HG03432 (cell line): ENCODE data around the gene GBA3.

Experiments
- ATAC-seq: cut with Tn5 transposase; IDR thresholded peaks from one replicate; pipeline ENCODE4 v1.9.1; 2021; ENCODE audit warnings: mild to moderate bottlenecking, moderate library complexity; ENCODE audit not compliant: unreplicated experiment

The GBA3 gene

DNA sequence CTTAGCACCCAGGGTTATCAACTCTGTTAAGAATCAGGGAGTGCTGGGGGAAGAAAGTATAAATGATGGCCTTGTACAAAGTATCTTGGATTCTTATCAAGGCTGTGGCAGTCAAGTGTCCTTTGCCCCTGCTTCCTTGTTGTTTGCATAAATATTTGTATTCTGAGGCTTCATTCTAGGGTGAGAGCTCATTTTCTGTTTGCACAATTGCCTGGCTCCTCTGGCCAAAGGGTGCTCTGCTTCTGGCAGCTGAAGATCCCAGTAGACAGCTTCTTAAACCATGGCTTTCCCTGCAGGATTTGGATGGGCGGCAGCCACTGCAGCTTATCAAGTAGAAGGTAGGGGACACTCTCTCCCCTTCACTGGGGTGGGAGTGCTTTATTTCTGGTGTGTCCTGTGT is at the start of gene GBA3:
Gene GBA3 (plus strand): TSS at position 202 of the 400 bp plus-strand sequence.
- ATAC-seq = no peak

DNA sequence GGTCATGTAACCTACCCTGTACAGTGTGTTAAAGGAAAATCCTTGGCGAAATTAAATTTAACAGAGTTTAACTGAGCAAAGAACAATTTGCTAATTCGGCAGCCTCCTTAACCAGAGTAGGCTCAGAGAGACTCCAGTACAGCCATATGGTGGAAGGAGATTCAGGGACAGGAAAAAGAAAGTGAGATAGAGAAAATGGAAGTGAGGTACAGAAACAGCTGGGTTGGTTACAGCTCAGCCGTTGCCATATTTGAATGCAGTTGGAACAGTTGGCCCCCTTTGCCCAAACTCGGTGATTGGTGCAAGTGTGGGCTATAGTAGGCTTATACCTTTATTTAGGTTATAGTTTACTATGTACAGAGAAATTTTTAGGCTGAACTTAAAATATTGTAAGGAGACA is 48.8 kb upstream of the GBA3 start:
- no peak for ATAC-seq

DNA sequence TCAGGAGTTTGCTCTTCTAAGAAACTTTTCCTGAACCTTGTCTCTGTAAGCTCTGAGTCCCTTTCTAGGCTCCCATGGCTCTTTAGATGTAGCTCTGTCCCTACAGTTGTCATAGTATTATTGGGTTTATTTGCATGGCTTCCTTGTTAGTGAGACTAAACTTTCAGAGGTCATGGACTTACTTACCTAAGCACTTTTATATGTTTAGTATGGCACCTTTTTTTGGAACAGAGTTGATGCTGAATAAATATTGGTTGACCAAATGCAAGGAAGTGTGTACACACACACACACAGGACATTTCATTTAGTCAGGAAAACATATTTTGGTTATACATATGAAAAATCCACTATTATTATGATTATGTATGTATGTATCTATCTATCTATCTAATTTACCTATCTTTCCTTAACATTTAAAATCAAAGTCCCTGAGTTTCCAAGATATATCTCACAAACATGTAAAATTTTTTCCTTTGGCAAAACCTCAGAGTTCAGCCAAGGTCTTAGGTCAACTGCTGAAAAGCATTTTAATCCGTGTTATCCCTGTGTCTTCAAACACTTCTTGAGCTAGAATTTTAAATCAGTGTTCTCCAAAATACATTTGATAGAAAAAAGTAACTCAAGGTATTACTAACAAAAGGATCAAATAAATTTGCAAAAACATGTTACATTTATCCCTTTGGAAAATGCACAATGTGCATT is 47.1 kb upstream of the GBA3 start:
- no peak for ATAC-seq

DNA sequence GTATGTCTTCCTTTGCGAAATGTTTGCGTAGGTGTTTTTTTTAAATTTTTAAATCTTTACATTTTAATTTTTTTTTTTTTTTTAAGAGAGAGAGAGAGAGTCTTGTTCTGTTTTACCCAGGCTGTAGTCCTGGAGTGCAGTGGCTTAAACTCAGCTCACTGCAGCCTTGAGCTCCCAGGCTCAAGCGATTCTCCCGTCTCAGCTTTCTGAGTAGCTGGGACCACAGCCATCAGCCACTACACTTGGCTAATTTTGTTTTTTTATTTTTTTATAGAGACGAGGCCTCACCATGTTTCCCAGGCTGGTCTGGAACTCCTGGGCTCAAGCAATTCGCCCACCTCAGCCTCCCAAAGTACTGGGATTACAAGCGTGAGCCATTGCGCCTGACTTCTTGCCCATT is 43.7 kb upstream of the GBA3 start:
- ATAC-seq = no peak

DNA sequence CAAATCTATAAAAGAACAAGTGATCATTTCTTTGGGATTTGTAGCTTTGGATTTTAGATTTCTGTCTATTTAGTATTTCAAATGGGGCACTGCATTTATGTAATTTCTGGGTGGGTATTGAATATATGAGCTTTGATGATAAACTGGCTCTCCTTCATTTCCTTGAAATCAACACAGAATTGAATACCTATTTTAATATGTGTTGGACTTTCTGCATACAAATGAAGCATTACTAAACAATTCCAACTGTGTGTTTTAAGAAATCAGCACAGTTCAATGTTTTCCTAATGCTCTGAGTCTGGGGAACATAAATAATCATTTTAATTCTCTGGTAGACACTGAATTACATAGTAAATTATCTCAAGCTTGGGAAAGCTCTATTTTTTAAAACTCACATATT is 42.0 kb upstream of the GBA3 start:
- no peak for ATAC-seq

DNA sequence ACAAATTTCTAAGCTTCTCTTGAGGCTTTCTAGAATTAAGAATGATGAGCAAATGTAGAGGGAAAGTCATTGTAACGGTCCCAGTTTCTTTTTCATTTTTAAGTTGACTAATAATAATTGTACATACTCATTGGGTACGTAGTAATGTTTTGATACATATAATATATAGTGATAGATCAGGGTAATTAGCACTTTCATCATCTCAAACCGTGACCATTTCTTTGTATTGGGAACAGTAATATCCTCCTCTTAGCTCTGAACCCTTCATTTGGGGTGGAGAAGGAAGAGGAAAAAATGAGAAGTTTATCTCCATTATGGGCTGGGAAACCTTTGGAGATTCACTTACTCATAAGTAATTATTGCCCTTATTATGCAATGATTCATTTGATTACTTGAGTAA is 39.0 kb upstream of the GBA3 start:
- no peak for ATAC-seq

DNA sequence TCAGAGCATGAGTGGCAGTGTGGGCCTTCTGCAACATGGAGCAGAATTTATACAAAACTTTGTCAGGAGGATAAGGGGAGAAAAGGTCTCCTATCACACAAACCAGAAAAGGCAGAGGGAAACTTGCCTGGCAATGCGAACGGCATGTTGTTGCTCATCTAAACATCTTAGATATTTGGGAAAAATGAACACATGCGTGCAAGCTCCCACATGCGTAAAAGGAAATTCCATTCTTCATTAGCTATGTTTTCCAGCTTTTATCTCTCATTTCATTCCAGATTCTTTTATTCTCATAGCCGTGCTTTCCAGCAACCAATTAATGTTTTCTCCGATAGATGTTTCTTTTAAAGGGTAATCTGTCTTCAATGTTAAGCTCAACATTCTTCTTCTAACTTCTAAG is 31.3 kb upstream of the GBA3 start:
- ATAC-seq = no peak

DNA sequence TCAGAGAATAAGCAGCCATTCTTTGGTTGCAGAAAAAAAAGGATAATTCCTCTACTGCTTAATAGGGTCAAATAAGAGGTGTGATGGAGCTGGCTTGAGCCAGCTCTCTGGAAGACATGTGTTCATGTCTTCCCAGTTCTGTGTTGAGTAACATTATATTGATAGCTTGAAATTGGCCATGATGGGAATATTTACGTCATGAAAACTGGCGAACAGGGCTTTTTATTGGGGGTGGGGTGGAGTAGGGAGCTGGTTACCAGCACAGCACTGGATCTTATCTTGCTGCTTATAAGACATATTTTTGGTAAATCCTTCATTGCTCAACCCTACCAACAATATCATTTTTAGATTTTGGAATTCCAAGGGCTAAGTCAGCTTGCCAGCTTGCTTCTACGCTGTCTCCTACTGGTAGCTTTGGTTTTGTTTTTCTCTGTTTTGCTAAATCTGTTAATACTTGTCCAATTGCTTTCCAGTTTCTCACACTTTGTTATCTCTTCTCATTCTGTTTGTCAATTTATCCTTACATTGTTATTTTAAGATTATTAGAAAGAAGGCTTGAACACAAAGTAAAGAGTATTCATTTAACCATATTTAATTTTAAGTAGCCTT is 25.3 kb upstream of the GBA3 start:
- ATAC-seq = no peak

DNA sequence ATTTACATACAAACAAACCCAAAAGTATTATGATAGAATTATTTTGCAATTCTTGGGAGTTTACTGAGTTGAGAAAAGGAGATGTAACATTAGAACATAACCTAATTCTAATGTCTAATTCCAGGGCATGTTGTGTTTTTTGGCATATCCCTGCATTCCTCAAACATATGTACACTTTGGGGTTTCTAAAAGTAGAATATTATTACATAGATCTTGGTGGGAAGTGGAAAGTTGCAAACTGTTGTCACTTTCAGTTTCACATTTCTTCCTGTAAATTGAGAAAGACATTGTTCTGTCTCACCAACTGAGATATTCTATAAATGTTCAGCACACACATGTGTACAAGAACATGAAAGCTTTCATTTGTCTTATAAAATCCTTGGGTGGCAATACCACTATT is 24.4 kb upstream of the GBA3 start:
- no peak for ATAC-seq

DNA sequence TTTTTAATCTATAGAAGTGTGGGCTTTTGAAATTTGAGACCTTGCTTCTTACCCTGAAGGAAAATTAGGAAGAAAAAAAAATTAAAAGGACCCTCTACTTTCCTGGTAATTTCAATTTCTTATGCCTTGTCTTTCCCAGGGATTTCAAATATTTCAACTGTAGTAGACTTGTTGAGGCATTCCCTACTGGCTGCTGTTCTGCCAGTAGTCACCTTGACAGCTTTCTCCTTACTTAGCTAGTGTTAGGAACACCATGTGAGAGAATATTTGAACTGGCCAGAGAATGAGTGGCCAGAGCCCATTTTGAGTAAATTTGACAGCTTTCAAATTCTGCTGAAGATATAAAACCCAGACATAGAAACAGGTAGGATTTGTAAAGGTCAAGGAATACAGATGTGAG is 24.0 kb upstream of the GBA3 start:
- no peak for ATAC-seq

DNA sequence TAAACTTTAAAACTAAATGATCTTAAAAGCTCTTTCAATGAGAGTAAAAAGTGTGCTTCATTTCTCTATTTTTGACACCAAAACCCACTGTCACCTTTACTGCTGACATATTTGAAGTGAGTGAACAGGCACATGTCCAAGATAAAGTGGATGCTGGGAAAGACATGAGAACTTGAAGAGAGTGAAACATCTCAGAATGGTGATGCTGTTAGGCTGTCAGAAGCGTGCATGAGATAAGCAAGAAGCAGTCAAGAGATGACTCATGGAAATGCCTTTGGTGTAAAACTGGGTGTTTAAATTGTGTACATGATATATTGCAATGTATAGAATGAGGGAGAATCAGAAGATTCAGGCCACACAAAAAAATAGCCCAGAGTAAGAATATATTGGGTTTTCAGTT is 21.8 kb upstream of the GBA3 start:
- ATAC-seq = no peak

DNA sequence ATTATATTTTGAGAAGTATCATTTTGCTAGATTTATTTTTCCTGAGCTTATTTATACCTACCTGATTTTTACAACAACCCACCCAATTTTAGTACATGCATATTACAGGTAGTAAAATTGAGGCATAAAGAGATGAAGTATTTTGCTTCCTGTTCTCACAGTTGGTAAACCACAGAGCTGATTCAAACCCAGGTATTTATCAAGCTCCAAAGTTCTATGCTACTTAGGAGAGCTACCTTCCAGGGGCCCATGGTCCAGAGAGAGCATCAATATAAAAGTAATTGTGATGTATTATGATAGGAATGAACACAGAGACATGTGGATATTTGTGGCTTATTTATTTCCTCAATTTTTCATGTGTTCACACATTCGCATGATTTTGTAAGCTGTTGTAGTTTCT is 20.2 kb upstream of the GBA3 start:
- no peak for ATAC-seq

DNA sequence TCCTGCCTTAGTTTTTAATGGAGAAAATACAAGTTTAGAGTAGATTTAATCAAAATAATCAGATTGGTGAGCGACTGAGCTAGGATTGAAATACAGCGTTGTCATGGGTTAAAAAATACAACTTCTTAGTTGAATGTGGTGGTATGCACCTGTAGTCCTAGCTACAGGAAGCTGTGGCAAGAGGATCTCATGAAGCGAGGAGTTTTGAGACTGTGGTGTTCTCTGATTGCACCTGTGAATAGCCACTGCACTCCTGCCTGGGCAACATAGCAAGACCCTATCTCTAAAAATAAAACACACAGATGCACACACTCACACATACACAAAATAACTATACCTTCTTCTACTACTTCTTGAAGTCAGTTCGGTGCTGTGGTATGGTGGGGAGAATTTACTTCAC is 19.8 kb upstream of the GBA3 start:
- ATAC-seq = no peak

DNA sequence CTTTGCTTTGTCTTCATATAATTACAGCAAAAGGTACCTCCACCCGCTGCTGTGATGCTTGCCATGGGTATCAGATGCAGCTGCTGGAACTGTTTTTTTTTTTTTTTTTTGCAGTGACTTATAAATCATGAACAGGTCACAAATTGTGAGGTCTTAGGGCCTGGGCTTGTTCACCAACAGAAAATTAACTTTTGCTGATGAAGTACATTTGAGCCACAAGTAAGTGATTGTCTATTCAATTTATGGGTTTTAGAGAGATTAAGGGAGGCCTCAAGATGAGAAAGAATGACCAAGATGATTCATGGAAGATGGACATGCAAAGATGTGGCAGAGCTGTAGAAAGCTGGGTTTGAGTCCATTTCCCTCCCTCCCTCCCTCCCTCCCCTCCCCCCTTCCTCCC is 18.0 kb upstream of the GBA3 start:
- ATAC-seq = no peak

DNA sequence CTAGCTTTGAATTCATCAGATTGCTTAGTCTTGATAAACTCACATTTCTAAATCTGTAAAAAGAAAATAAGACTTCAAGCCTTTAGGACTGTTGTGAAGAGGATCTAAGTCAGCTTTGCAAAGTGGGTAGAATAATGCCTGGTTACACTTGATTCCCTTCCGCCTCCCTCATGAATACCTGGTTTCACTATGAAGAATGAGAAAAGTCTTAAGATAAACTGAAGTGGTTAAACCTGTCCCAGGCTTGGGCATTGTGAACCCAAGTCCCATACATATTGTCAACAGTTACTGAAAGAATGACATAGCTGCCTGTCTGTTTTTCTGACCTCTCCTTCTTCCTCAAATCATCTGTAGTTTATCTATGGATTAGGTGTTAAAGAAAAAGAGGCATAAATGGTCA is 16.7 kb upstream of the GBA3 start:
- no peak for ATAC-seq

DNA sequence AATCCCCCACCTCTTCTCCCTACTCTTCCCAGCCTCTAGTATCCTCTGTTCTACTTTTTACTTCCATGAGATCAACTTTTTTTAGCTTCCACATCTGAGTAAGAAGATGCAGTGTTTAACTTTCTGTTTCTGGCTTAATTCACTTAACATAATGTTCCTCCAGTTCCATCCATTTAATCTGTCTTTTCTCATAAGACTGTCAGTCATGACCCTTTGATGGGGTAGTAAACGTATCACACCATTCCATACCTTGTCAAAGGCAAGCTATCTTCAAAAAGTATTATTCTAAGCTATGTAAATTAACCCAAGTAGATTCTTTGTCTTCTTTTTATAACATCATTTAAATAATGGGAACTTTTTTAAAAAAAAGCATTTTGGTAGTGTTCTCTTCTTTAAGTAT is 15.0 kb upstream of the GBA3 start:
- ATAC-seq = no peak

DNA sequence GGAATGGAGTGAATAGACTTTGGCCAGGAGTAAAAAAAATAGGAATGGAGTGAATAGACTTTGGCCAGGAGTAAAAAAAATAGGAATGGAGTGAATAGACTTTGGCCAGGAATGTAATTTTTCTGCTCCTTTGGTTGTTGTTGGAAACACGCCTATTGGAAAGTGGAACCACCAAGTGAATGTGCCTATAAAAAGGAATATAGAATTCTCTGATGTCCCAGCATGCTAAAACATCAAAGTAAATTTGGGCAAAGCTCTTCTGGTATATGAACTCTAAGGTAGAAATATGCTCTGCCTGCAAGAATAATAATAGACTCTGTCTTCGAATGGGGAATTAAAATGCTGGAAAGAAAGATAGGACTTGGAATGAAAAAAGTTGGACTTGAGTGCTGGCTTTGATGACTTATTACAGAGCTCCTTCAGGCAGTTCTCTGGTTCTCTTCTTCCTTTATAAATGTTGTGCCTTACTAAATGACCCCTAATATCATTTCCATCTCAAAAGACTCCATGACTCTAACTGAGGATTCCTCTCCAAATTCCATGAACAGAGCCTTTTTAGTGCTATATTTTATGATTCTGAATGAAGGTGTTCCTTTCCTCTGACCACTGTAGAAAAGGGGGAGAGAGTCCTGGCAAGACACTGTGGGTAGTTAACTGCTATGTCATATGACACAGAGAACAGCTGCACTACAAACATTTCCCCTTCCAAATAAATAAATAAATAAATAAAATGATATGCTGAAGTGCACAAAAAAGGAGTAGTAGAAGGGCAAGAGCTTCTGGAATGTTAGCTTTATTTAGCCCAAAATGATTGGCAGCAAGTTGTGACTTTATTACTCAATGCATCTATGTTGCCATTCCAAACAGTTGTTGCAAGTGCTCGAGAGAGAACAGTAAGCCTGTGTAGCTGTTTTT is 13.5 kb upstream of the GBA3 start:
- no peak for ATAC-seq

DNA sequence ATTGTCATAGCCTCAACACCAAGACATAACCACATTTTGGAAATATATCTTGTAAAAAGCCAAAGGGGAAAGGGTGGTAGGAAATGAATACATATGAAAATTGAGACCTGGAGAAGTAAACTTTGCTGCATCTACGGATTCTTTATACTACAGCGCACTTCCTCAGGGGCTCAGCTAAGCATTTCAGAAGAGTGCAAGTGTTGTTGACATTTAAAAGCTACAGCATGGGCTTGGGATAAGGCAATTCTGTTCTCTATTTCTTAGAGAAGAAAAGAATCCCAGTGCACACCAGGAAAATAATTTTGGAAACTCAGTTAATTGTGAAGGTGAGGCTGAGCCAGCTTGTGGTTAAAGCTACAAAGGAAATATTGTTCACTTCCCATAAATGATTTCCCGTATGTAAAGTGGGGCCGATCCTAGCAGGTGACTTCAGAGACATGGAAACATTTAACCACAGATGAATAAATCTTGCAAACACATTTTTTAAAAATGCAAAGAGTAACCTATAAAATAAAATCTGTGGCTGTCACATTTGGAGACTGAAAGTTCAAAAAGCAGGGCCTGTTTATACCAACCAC is 12.6 kb upstream of the GBA3 start:
- no peak for ATAC-seq

DNA sequence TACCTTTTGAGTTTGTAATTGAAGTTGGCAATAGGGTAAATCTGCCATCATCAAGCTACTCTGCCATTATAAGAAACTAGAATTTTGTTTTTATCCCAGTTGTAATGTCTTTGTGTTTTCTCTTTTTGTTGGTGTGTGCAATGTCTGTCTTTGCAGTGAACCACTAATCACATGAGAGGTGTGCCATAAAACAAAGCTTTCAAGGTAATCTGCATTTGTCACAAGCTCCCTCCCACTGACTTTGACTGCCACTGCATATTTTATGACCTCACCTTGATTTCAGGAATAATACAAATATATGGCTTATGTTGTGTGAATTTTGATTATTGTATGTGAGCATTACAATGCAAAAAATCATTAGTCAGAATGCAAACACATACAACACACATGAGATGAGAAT is 9.0 kb upstream of the GBA3 start:
- ATAC-seq = no peak

DNA sequence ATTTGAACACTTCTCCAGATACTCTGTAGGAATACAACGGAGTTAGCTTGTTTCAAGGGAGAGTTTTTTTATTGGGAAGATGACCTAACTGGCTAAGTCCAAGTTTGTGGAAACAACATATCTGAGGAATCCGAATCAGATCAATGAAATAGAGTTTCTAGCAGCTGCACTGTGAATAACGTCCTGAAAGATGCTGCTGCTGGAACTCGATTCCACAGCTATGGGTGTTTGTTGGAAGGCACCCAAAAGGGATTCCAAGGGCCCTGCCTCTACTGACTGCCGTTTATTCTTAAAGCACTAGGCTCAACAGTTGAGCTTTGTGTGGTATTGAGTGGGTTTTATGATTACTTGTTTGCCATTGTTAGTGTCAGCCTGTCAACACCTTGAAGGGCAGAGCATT is 6.6 kb upstream of the GBA3 start:
- no peak for ATAC-seq

DNA sequence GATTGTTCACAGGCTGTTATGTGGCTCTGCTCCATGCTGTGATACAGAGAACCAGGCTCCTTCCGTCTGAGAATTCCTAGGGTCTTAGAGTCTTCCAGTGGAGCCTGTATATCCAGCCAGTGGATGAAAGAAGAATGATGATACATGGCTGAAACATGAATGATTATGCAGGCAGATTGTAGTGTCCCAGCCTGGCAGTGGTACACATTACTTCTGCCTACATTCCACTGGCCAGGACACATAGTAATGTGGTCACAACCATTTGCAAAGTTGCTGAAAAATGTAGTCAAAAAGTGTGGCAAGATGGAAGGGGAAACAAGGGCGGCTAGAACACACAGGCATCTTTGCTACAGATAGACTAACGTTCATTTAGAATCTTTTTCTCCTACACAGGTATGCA is 4.5 kb upstream of the GBA3 start:
- ATAC-seq = no peak

DNA sequence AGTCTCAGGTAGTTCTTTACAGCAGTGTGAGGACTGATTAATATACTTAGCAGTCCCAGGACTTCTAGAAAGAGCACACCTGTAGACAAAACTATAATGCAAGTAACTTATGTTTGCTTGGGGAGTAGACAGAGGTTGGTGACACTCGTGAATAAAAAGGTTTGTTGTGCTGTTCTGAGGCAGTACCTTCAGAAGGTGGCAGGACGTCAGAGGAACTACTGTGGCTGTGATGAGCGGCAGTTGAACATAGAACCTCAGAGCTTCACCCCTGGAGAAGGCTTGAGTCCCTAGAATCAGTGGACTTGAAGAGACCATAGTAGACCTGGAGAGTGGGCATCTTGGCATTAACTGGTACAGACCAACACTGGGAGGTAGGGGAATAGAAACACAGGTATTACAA is 3.3 kb upstream of the GBA3 start:
- no peak for ATAC-seq
